Stimulated activated CD4-positive, alpha-beta T cell treated with anti-CD3 and anti-CD28 coated beads, Interleukin-2, amount 100 ng/mL, for 48 hours (primary cell): ENCODE data around the gene PRAME.
"Not testable (repeated sequence)": the region's sequence is repeated elsewhere in the genome, so short reads cannot be mapped to it uniquely, and the experiment has no call there.

ENCODE experiments used
- DNase-seq, 2 donors: peaks; one replicate each; pipeline ENCODE4 v3.0.0-alpha.2; 2020

PRAME gene

GRCh38 chr22:22550789-22551434, 8.2 kb downstream of the PRAME start:
- no peak for DNase-seq

- DNase-seq = no peak
These were observed 10.2 kb downstream of the PRAME start for GRCh38 chr22:22548910-22549309.

GRCh38 chr22:22548317-22548716, 10.7 kb downstream of the PRAME start:
- no peak for DNase-seq

GRCh38 chr22:22547692-22548300, 11.3 kb downstream of the PRAME start:
- DNase-seq = no peak

- DNase-seq = no peak
These were observed 11.8 kb downstream of the PRAME start for GRCh38 chr22:22547226-22547625.

GRCh38 chr22:22546490-22546889, 12.6 kb downstream of the PRAME start:
- no peak for DNase-seq

GRCh38 chr22:22545084-22545483, 14.0 kb downstream of the PRAME start:
- no peak for DNase-seq

GRCh38 chr22:22538226-22538989, 20.7 kb downstream of the PRAME start:
- DNase-seq = no peak

- DNase-seq = no peak
These were observed 22.1 kb downstream of the PRAME start for GRCh38 chr22:22536916-22537315.

GRCh38 chr22:22536515-22536914, 22.6 kb downstream of the PRAME start:
- DNase-seq = no peak

GRCh38 chr22:22535662-22536061, 23.4 kb downstream of the PRAME start:
- no peak for DNase-seq

- DNase-seq = no peak
These were observed 24.3 kb downstream of the PRAME start for GRCh38 chr22:22534604-22535415.

- DNase-seq = no peak
These were observed 25.2 kb downstream of the PRAME start for GRCh38 chr22:22533863-22534262.

GRCh38 chr22:22533417-22533816, 25.6 kb downstream of the PRAME start:
- DNase-seq = no peak

- not testable (repeated sequence) for DNase-seq
These were observed 26.5 kb downstream of the PRAME start for GRCh38 chr22:22532547-22533071.

- DNase-seq = no peak
These were observed 27.1 kb downstream of the PRAME start for GRCh38 chr22:22531770-22532546.

- no peak for DNase-seq
These were observed 30.3 kb downstream of the PRAME start for GRCh38 chr22:22528780-22529179.

GRCh38 chr22:22527312-22527711, 31.8 kb downstream of the PRAME start:
- no peak for DNase-seq

- no peak for DNase-seq
These were observed 32.7 kb downstream of the PRAME start for GRCh38 chr22:22526125-22526912.

- DNase-seq = no peak
These were observed 35.6 kb downstream of the PRAME start for GRCh38 chr22:22523494-22523893.

GRCh38 chr22:22521631-22522030, 37.4 kb downstream of the PRAME start:
- DNase-seq = no peak
